ENCODE results near the gene SMIM27. TPM values are rescaled to one million over a fixed set of nuclear protein-coding genes. Genes with fewer than 3 reads are reported as not detected.
A peak's percentile ranks its signal among the peaks of the same experiment; 100 is the strongest.
"Not testable (repeated sequence)": the region's sequence is repeated elsewhere in the genome, so short reads cannot be mapped to it uniquely, and the experiment has no call there.

The SMIM27 gene
- total RNA-seq, 1 donor from 2014 or later, result 2.6 TPM

- peak; percentile 17 for DNase-seq
These were observed 6.3 kb downstream of the SMIM27 start for GRCh38 chr9:32558408-32558934.

- no peak for DNase-seq
These were observed 13.8 kb downstream of the SMIM27 start for GRCh38 chr9:32565967-32566366.

GRCh38 chr9:32566770-32567169 is 14.6 kb downstream of the SMIM27 start:
- DNase-seq, result no peak

GRCh38 chr9:32570262-32570661 is 18.1 kb downstream of the SMIM27 start:
- DNase-seq, result no peak

GRCh38 chr9:32571969-32572899 is 20.1 kb downstream of the SMIM27 start:
- DNase-seq, result peak; percentile 92

- DNase-seq, result peak; percentile 97
These were observed 20.9 kb downstream of the SMIM27 start, which contains the start of gene NDUFB6 for GRCh38 chr9:32572900-32573523. TSS of gene NDUFB6 (minus strand) at chr9:32573159. CDS start at chr9:32573060, 99 bp downstream.

- no peak for DNase-seq
These were observed 21.7 kb downstream of the SMIM27 start for GRCh38 chr9:32573821-32574220.

- no peak for DNase-seq
These were observed 22.7 kb downstream of the SMIM27 start for GRCh38 chr9:32574858-32575257.

GRCh38 chr9:32577316-32577715 is 25.2 kb downstream of the SMIM27 start:
- no peak for DNase-seq

GRCh38 chr9:32578976-32579375 is 26.8 kb downstream of the SMIM27 start:
- no peak for DNase-seq

GRCh38 chr9:32579706-32580331 is 27.7 kb downstream of the SMIM27 start:
- DNase-seq, result peak; percentile 84

GRCh38 chr9:32580631-32581300 is 28.6 kb downstream of the SMIM27 start:
- DNase-seq, result no peak

- DNase-seq, result peak; percentile 81
These were observed 29.5 kb downstream of the SMIM27 start for GRCh38 chr9:32581512-32582143.

GRCh38 chr9:32584784-32585183 is 32.7 kb downstream of the SMIM27 start:
- DNase-seq, result peak; percentile 64

- no peak for DNase-seq
These were observed 35.8 kb downstream of the SMIM27 start for GRCh38 chr9:32587901-32588300.

GRCh38 chr9:32589083-32589723 is 37.1 kb downstream of the SMIM27 start:
- DNase-seq, result peak; percentile 72

- no peak for DNase-seq
These were observed 38.3 kb downstream of the SMIM27 start for GRCh38 chr9:32590476-32590875.

GRCh38 chr9:32590898-32591297 is 38.8 kb downstream of the SMIM27 start:
- no peak for DNase-seq

- no peak for DNase-seq
These were observed 44.2 kb downstream of the SMIM27 start for GRCh38 chr9:32596096-32596865.

GRCh38 chr9:32596936-32597335 is 44.8 kb downstream of the SMIM27 start:
- DNase-seq, result no peak

GRCh38 chr9:32599021-32599420 is 46.9 kb downstream of the SMIM27 start:
- DNase-seq, result not testable (repeated sequence)
